Panc1 (cell line): ENCODE results near the gene PCGF3.
"Not testable (repeated sequence)": the region's sequence is repeated elsewhere in the genome, so short reads cannot be mapped to it uniquely, and the experiment has no call there.

Experiments
- TCF7L2 ChIP-seq: IDR thresholded peaks from 2 replicates; pipeline ENCODE4 v1.6.1; 2011; ENCODE audit warnings: mild to moderate bottlenecking, low read depth, low read length, inconsistent platforms
- TF ChIP-seq, protein P1 (sequence below): fragments of 450-650 bp; IDR thresholded peaks from 2 replicates; pipeline ENCODE4 v1.5.1; 2017; ENCODE audit warnings: mild to moderate bottlenecking

GRCh38 chr4:706083-706633 is 526 bp downstream of the PCGF3 start:
- TF ChIP-seq, protein P1, sequence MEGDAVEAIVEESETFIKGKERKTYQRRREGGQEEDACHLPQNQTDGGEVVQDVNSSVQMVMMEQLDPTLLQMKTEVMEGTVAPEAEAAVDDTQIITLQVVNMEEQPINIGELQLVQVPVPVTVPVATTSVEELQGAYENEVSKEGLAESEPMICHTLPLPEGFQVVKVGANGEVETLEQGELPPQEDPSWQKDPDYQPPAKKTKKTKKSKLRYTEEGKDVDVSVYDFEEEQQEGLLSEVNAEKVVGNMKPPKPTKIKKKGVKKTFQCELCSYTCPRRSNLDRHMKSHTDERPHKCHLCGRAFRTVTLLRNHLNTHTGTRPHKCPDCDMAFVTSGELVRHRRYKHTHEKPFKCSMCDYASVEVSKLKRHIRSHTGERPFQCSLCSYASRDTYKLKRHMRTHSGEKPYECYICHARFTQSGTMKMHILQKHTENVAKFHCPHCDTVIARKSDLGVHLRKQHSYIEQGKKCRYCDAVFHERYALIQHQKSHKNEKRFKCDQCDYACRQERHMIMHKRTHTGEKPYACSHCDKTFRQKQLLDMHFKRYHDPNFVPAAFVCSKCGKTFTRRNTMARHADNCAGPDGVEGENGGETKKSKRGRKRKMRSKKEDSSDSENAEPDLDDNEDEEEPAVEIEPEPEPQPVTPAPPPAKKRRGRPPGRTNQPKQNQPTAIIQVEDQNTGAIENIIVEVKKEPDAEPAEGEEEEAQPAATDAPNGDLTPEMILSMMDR: not testable (repeated sequence)
- not testable (repeated sequence) for TF ChIP-seq TCF7L2
